ENCODE results near the gene CES5A. TPM values are rescaled to one million over a fixed set of nuclear protein-coding genes. Genes with fewer than 3 reads are reported as not detected.
A peak's percentile ranks its signal among the peaks of the same experiment; 100 is the strongest.
"Not testable (repeated sequence)": the region's sequence is repeated elsewhere in the genome, so short reads cannot be mapped to it uniquely, and the experiment has no call there.

The CES5A gene
- total RNA-seq, 2 donors from 2014 or later, result not detected

DNA sequence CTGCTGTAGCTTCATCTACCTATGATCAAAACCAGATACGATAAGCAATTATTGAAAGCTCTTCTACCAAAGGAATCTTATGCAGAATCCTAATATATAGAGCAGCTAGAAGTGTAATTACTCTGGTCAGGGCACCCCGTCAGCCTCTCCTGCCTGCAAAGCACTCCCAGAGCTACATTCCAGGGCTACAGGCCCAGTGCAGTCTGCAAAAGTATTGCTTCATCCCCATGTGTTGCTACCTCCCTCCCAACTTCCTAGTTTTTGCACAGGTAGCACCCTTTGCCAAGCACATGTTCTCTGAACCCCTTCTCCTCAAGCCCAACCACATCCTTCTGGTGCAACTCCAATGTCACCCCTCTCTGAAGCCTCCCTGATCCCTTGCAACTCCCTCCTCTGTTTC is 7.0 kb downstream of the CES5A start:
- Mint-ChIP-seq H3K36me3 (ENCODE audit: low read depth) (peaks cover 2% of the 10 kb centered on the region), H3K27ac (no peak overlapping the region), H3K4me1 (peaks cover 5% of the 10 kb centered on the region), H3K27me3 (peaks cover 48% of the 10 kb centered on the region), H3K4me3 (no peak overlapping the region)
- H3K9me3 ChIP-seq (ENCODE audit: control insufficient read depth, low read length, poor library complexity, severe bottlenecking), result no peaks in the 10 kb centered on the region
- DNase-seq (no peak), ATAC-seq (no peak)

DNA sequence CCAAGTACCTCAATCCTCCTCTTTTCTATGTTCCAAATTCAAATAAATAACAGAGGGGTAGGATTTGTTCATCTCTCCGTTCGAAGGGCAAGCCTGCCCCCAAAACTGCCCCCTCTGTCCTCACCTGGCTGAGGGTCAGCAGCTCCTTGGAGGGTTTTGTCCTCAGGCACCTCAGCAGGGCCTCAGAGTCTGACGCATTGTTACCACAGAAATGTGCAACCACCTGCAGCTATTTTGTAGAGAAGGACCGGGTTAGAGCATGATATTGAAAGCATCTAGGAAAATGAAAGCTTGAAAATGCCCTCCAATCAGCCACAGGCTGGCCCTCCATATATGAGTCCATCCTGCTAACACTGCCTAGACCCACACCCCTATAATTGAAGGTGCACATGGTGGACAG is 13.9 kb downstream of the CES5A start:
- no peaks in the 10 kb centered on the region for H3K9me3 ChIP-seq (ENCODE audit: control insufficient read depth, low read length, poor library complexity, severe bottlenecking)
- Mint-ChIP-seq H3K27me3 (peaks cover 36% of the 10 kb centered on the region), H3K4me1 (no peaks in the 10 kb centered on the region), H3K27ac (no peak overlapping the region), H3K4me3 (no peak overlapping the region), H3K36me3 (ENCODE audit: low read depth) (no peaks in the 10 kb centered on the region)
- DNase-seq (no peak), ATAC-seq (no peak)

DNA sequence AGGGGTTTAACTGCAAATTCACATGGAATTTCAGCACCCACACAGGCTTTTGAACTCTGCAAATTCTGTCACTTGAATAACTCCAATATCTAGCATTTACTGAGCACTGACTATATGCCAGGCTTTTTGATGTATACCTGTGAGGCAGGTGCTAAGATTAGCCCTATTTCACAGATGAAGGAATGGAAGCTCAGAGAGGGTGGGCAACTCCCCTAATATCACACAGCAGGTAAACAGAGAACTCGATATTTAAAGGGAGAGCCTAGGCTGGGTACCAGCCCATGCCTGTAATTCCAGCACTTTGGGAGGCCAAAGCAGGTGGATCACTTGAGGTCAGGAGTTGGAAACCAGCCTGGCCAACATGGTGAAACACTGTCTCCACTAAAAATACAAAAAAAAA is 17.5 kb downstream of the CES5A start:
- H3K9me3 ChIP-seq (ENCODE audit: control insufficient read depth, low read length, poor library complexity, severe bottlenecking); H3K4me3 Mint-ChIP-seq; H3K27ac Mint-ChIP-seq; DNase-seq; H3K36me3 Mint-ChIP-seq (ENCODE audit: low read depth); H3K4me1 Mint-ChIP-seq; ATAC-seq: not testable (repeated sequence)
- H3K27me3 Mint-ChIP-seq, result peaks cover 53% of the 10 kb centered on the region

DNA sequence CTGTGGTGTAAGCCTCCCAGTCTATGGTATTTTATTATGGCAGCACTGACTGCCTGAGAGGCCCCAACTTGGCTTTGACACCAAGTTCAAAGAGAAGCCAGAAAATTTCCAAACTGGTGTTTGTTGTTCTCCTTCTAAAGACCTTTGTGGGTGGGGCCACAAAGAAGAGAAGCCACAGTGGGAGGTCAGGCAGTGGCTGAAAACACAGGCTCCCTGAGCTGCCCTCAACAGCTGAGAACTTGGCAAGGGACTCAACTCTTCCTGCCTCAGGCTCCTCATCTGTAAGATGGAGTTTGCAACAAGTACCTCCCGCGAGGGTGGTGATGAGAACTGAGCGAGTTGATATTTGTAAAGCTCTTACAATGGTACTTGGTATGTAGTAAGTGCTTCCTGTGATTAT is 18.2 kb downstream of the CES5A start:
- Mint-ChIP-seq H3K4me3 (no peak overlapping the region), H3K27me3 (peaks cover 52% of the 10 kb centered on the region), H3K27ac (no peak overlapping the region), H3K4me1 (no peaks in the 10 kb centered on the region), H3K36me3 (ENCODE audit: low read depth) (no peaks in the 10 kb centered on the region)
- H3K9me3 ChIP-seq (ENCODE audit: control insufficient read depth, low read length, poor library complexity, severe bottlenecking), result no peaks in the 10 kb centered on the region
- ATAC-seq (no peak), DNase-seq (no peak)

DNA sequence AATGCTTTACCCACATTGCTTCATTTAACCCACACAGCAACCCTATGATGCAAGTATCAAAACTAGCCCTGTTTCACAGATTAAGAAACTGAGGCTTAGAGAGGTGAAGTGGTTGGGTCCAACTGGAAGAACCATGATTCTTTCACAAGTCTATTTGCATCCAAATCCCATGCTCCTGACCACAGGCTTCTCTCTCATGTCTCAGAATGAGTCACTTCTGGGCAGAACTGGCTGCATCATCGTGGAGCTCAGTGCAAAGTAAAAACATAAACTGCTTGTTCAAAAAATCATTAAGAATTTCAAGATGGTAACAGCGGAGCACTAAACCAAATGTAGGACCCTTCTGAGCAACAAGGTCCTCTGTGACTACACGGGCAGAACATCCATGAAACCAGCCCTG is 22.1 kb downstream of the CES5A start:
- Mint-ChIP-seq H3K4me3 (no peak overlapping the region), H3K4me1 (no peaks in the 10 kb centered on the region), H3K27me3 (peaks cover 72% of the 10 kb centered on the region), H3K36me3 (ENCODE audit: low read depth) (no peaks in the 10 kb centered on the region), H3K27ac (no peak overlapping the region)
- DNase-seq (no peak), ATAC-seq (no peak)
- H3K9me3 ChIP-seq (ENCODE audit: control insufficient read depth, low read length, poor library complexity, severe bottlenecking), result no peaks in the 10 kb centered on the region

DNA sequence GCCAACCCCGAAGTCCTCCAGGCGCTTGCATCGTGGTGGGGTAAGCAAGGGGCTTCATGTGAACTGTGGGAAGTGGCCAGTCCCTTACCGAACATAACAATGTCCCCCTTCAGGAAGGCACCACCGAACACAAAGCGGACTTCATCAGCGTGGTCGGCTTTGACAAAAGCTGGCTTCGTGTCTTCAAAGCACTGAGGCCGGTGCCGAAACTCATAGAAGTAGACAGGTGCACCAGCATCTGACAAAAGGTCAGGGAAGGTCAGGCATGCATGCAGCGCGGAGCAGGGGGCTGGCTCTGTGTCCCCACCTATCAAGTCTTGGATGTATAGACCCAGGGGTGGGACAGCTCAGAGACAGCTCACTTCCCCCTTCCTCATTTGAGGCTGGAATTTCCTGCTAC is 25.6 kb downstream of the CES5A start:
- Mint-ChIP-seq H3K27me3 (peaks cover 75% of the 10 kb centered on the region), H3K27ac (no peak overlapping the region), H3K4me1 (no peaks in the 10 kb centered on the region), H3K4me3 (no peak overlapping the region), H3K36me3 (ENCODE audit: low read depth) (peaks cover 3% of the 10 kb centered on the region)
- no peak for DNase-seq
- ATAC-seq, result no peak
- no peaks in the 10 kb centered on the region for H3K9me3 ChIP-seq (ENCODE audit: control insufficient read depth, low read length, poor library complexity, severe bottlenecking)

DNA sequence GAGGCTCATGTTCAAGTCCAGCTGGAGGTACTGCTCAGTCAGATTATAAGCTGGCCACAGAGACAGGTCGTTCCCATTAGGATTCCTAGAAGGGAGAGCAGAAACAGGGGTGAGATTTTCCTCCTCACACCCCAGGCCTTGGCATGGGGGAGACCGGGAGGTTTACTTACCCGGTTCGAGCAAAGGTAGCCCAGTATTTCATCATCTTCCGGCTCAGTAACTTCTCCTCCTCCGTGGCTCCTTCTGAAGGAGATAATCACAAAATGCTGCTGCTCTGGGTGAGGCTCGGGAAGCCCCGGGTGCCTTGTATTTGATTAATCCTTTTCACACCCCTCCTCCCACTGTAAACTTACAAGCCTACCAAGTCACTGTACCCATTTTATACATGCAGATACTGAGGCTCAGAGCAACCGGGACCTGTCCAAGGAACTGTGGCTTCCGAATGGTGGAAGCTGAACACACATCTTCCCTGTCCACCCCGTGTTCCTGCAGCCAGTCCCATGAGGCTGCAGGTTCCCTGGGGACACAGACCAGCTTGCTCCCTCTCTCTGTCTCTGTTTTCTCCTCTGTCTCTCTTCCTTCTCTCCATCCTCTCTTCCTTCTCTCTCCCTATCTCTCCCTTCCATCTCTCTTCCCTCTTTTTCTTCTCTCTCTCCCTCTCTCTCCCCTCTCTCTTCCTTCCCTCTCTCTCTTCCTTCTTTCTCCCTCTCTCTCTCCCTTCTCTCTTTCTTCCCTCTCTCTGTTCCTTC is 28.4 kb downstream of the CES5A start:
- Mint-ChIP-seq H3K4me3 (no peak overlapping the region), H3K27me3 (peaks cover 75% of the 10 kb centered on the region), H3K27ac (no peak overlapping the region), H3K4me1 (no peaks in the 10 kb centered on the region), H3K36me3 (ENCODE audit: low read depth) (peaks cover 3% of the 10 kb centered on the region)
- H3K9me3 ChIP-seq (ENCODE audit: control insufficient read depth, low read length, poor library complexity, severe bottlenecking), result no peaks in the 10 kb centered on the region
- DNase-seq, result no peak
- ATAC-seq, result no peak

DNA sequence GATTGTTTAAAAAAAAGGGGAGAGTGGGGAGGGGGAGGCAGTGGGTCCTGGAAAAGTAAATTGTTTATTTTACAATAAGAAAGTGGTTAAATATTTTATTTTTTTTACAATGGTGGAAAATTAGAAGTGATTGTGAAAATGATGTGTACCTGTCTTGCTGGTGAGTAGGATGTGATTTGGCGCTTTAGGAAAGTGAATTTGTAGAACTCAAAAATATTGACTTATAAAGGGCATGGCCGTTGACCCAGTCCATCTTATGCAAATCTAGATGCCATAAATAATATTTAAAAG is 32.1 kb downstream of the CES5A start:
- Mint-ChIP-seq H3K4me3 (no peak overlapping the region), H3K27me3 (peaks cover 55% of the 10 kb centered on the region), H3K4me1 (peaks cover 9% of the 10 kb centered on the region), H3K36me3 (ENCODE audit: low read depth) (peaks cover 3% of the 10 kb centered on the region), H3K27ac (no peak overlapping the region)
- no peaks in the 10 kb centered on the region for H3K9me3 ChIP-seq (ENCODE audit: control insufficient read depth, low read length, poor library complexity, severe bottlenecking)
- no peak for DNase-seq
- ATAC-seq, result no peak

DNA sequence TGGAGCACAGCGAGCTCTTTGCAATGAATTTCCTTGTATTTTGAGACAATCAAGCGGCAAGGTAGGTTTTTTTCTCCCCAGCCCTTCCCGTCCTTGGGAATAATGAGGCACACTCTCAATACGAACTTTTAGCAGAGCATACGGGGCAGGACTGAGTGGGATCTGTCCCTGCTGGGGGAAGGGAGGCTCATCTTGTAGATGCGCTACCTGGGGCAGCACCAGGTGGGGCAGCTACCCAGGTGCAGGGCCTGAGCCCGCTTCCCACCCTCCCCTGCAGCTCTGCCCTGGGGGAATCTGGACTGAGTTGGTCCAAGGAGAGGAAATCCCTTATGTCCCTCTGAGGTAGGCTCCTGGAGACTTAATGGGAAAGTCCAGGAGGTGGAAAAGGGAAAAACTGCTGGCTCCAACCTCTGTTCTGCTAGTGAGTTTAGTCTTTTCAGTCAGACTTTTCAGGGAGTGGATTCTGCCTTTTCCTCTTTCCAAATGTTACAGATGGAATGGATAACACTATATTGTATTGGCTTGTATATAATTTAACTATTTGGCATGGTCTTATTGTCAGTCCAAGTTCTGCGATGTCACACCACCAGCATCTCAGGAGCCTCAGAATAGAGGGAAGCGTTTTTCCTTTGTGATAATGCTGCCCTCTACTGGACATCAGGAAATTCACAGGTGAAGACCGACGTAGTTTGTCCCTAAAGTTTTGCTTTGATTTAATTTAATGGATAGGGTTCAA is 32.6 kb downstream of the CES5A start:
- ATAC-seq (no peak), DNase-seq (no peak)
- Mint-ChIP-seq H3K4me1 (peaks cover 9% of the 10 kb centered on the region), H3K36me3 (ENCODE audit: low read depth) (peaks cover 3% of the 10 kb centered on the region), H3K27me3 (peaks cover 55% of the 10 kb centered on the region), H3K27ac (no peak overlapping the region), H3K4me3 (no peak overlapping the region)
- no peaks in the 10 kb centered on the region for H3K9me3 ChIP-seq (ENCODE audit: control insufficient read depth, low read length, poor library complexity, severe bottlenecking)

DNA sequence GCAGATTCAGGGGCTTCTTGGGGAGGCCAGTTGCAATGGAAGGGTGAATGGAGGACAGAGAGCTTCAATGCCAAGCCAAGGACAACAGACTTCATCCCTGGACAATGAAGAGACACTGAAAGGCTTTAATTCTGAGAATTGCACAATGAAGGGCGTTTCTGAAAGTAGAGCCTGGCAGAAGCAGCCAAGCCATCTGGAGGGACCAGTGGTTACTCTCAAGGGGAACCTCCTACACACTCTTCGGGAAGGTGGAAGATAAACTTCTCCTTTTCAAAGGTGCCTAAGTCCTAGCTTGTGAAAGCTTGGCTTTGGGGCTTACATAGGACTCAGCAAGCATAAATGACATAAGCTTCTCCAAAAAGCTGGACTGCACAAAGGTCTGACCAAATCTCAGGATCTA is 36.1 kb downstream of the CES5A start:
- DNase-seq, result no peak
- Mint-ChIP-seq H3K36me3 (ENCODE audit: low read depth) (no peaks in the 10 kb centered on the region), H3K4me1 (peaks cover 10% of the 10 kb centered on the region), H3K27ac (peak overlapping the region; percentile 24), H3K27me3 (peaks cover 31% of the 10 kb centered on the region), H3K4me3 (no peak overlapping the region)
- no peak for ATAC-seq
- no peaks in the 10 kb centered on the region for H3K9me3 ChIP-seq (ENCODE audit: control insufficient read depth, low read length, poor library complexity, severe bottlenecking)

DNA sequence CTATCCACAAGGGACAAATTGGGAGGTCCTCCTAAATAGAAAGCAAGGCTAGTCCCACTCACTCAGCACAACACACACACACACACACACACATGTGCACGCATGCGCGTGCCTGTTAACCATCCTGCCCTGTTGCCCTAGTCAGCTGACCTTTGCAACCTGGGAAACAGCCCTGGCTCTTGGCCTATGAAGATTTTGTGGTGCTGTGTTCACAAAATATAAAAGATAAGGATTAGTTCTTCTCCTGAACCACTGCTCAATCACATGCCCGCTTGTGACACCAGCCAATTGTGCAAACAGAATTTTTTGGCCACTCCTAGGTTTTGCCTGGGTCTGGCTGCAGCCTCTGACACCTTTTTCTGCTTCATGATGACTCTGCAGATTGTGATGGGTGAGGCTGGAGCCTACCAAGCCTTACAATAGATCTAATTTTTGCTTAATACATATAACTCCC is 39.0 kb downstream of the CES5A start:
- H3K4me3 Mint-ChIP-seq, result no peak overlapping the region

DNA sequence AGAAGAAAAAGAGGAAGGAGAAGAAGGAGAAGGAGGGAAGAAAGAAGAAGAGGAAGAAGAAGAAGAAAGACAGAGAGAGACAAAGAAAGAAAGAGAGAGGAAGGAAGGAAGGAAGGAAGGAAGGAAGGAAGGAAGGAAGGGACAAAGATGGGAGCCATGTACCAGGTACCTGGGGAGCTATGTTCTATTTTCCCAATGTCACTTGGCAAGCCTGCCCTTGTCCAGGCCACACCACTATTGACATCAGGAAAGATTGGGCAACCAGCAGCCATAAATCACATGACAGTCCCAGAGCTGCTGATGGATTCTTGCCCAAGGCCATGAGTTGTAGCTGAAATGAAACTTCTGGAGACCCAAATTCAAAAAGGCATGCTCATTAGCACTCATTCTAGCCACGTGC is 39.6 kb downstream of the CES5A start:
- no peaks in the 10 kb centered on the region for H3K9me3 ChIP-seq (ENCODE audit: control insufficient read depth, low read length, poor library complexity, severe bottlenecking)
- DNase-seq (no peak), ATAC-seq (no peak)
- no peak overlapping the region for H3K27ac Mint-ChIP-seq
- H3K27me3 Mint-ChIP-seq, result peaks cover 44% of the 10 kb centered on the region
- H3K36me3 Mint-ChIP-seq (ENCODE audit: low read depth), result peaks cover 4% of the 10 kb centered on the region
- peaks cover 13% of the 10 kb centered on the region for H3K4me1 Mint-ChIP-seq
- H3K4me3 Mint-ChIP-seq, result no peak overlapping the region

More for the DNA sequence above, 39.0 kb downstream of the CES5A start:
- Mint-ChIP-seq H3K27ac (no peak overlapping the region), H3K27me3 (peaks cover 38% of the 10 kb centered on the region), H3K4me1 (peaks cover 10% of the 10 kb centered on the region), H3K36me3 (ENCODE audit: low read depth) (peaks cover under 1% of the 10 kb centered on the region)
- ATAC-seq (no peak), DNase-seq (no peak)
- no peaks in the 10 kb centered on the region for H3K9me3 ChIP-seq (ENCODE audit: control insufficient read depth, low read length, poor library complexity, severe bottlenecking)

DNA sequence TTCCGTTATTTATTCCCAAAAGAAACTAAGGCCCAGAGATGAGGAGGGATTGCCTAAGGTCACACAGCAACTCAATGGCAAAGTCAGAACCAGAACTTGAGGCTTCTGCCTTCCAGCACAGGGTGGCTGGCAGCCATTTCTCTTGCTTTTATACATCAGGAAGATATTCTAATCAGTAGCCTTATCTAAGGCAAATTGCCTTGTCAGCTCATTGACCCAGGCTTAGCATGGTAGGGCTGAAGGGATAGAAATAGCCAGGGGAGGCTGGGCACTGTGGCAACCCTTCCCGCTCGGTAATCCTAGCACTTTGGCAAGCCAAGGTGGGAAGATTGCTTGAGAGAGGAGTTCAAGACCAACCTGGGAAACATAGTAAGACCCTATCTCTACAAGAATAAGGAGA is 40.0 kb downstream of the CES5A start:
- H3K27ac Mint-ChIP-seq; ATAC-seq; H3K36me3 Mint-ChIP-seq (ENCODE audit: low read depth); H3K9me3 ChIP-seq (ENCODE audit: control insufficient read depth, low read length, poor library complexity, severe bottlenecking); H3K4me3 Mint-ChIP-seq; DNase-seq: not testable (repeated sequence)
- H3K4me1 Mint-ChIP-seq, result peaks cover 12% of the 10 kb centered on the region
- H3K27me3 Mint-ChIP-seq, result peaks cover 45% of the 10 kb centered on the region

DNA sequence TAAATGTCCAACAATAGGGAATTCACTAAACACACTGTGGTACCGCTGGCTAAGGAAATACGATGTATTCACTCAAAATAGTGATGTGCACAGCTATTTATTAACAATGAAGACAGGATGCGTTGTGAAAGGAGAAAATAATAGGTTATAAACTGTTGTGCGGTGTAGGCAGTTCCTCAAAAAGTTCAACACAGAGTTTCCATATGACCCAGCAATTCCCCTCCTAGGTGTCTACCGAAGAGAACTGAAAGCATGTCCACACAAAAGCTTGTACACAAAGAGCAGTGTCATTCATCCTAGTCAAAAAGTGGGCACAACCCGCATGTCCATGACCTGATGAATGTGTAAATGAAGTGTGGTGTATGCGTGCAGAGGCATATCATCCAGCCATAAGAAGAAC is 41.1 kb downstream of the CES5A start:
- DNase-seq, result no peak

More for the DNA sequence above, 41.1 kb downstream of the CES5A start:
- Mint-ChIP-seq H3K4me3 (no peak overlapping the region), H3K27me3 (peaks cover 42% of the 10 kb centered on the region), H3K36me3 (ENCODE audit: low read depth) (peaks cover 4% of the 10 kb centered on the region), H3K4me1 (peaks cover 9% of the 10 kb centered on the region), H3K27ac (no peak overlapping the region)
- no peak for ATAC-seq
- no peaks in the 10 kb centered on the region for H3K9me3 ChIP-seq (ENCODE audit: control insufficient read depth, low read length, poor library complexity, severe bottlenecking)

Measured in T-helper 17 cell (primary cell).